HS-27A (cell line): ENCODE data around the gene XAGE5.
"Not testable (repeated sequence)": the region's sequence is repeated elsewhere in the genome, so short reads cannot be mapped to it uniquely, and the experiment has no call there.

Experiments
- DNase-seq: peaks from one replicate; pipeline ENCODE4 v3.0.0-alpha.2; 2012; ENCODE audit warnings: low read depth, missing footprints

Gene XAGE5, protein sequence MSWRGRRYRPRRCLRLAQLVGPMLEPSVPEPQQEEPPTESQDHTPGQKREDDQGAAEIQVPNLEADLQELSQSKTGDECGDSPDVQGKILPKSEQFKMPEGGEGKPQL

DNA sequence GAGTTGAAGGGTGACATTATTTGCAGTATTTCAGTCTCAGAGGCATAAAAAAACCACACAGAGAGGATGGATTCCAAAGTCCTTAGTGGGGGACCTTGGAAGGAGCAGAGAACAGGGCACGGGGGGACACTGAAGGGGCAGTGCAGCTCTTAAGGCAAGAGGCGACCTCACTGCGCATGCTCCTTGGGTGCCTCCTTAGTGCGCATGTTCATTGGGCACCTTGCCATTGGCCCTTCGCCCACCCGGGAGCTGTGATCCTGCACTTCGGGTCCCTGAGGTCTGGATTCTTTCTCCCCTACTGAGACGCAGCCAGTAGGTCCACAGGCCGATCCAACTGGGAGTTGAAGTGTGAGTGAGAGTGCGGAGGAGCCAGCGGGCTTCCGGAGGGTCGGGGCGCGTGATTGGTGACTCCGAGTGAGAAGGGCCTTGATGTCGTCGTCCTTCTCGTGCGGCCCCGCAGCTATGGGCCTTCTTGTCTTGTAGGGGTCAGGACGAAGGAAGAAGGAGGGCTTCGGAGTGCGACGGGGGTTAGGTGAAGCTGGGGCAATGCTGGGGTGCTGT is at the start of gene XAGE5:
Gene XAGE5 (plus strand): TSS at position 223 of the 561 bp plus-strand sequence. CDS start 1,280 bp downstream, outside the sequence.
- no peak for DNase-seq

GRCh38 chrX:52765983-52766382 is 45.1 kb upstream of the XAGE5 start:
- DNase-seq, result not testable (repeated sequence)

- not testable (repeated sequence) for DNase-seq
These were observed 37.6 kb upstream of the XAGE5 start for GRCh38 chrX:52773504-52773903.

DNA sequence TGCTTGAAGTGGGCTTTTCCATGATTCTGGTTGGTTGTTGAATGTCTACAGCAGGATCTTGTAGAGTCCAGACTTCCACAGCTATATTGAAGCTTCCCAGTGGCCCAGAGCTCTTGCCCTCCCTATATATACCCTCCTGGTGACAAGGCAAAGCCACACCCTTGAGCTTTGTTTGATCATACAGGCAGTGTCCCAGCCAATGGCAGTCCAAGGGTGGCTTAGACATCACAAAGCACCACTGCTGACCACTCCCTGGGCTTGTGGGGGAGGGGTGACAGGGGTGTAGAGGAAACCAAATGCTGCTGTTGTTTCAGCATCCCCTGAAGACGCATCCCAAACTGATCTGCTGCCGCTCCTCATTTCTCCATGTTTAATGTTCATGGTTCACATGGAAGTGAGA is 13.8 kb upstream of the XAGE5 start, which contains the start of gene SPANXN5:
Gene SPANXN5 (minus strand): TSS at position 101 of the 400 bp plus-strand sequence. CDS start 79 bp downstream, at position 22.
- DNase-seq, result not testable (repeated sequence)

DNA sequence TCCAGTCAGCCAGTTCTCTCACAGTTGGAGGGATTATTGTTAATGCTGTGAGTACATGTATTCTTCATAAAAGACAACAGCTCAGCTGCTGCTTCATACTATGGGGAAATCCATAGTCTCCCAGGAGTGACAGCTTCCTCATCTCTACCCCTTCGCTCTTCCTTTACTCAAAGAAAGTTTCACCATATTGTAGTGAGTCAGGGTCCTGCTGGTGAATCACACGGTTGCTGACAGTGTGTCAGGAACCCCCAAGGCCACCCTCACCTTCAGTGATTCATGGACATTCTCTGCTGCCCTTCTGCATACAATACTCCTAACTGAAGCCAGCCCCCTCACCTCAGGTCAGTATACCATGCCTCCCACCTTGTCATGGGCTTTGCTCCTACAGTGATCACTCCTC is 6.2 kb upstream of the XAGE5 start:
- DNase-seq, result not testable (repeated sequence)

- DNase-seq, result no peak
These were observed 8.7 kb downstream of the XAGE5 start for GRCh38 chrX:52819788-52820187.

- no peak for DNase-seq
These were observed 10.1 kb downstream of the XAGE5 start for GRCh38 chrX:52821079-52821760.

GRCh38 chrX:52824608-52825007 is 13.5 kb downstream of the XAGE5 start:
- DNase-seq, result no peak

DNA sequence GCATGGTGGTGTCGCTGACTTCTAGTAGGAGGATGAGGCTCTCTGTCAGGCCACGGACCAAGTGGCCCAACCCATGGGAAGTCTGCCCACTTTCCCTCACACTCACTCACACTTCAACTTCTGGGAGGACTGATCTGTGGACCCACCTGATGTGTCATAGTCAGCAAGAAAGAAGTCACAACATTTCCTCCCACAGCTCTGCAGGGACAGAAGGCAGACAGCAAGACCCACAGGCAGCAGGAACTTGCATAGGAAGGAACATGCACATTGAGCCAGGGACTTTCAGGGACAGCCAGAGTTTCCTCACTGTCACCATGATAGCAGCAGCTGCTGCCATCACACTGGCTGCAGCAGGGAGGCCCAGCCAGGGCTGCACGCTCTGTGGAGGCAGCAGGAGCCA is 19.5 kb downstream of the XAGE5 start:
- no peak for DNase-seq

- no peak for DNase-seq
These were observed 28.1 kb downstream of the XAGE5 start for GRCh38 chrX:52839137-52839536.

- DNase-seq, result not testable (repeated sequence)
These were observed 32.5 kb downstream of the XAGE5 start for GRCh38 chrX:52843619-52844018.

DNA sequence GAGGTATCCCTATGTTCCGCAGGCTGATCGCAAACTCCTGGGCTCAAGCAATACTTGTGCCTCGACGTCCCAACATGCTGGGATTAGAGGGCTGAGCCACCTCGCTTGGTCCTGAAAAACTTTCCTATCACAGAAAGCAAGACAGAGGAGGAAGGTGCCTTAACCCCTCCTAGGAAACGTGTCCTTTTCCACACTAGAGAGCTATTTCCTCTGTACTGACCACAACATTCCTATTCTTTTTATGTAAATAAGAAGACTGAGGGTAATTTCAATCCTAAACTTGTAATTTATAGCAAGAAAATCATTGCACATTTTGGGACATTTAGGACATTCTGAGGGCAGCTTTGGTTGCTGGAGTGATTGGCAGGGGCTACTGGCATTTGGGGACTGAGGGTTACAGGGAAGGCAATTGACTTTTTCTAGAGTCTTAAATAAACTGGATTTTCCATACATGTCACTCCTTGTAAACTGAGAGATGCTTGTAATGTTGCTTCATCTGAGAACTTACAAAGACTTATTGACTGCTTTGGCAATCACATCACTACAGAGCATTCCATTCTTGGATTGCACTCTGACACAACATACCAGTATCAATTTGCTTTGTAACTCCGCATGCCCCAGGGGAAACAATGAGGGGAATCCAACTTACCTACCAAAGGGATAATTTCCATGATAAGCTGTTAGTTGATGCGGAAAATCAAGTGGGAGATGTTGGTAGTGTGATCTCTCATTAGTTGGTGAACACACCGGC is 41.2 kb downstream of the XAGE5 start:
- peak; percentile 20 for DNase-seq

GRCh38 chrX:52856991-52857525 is 46.0 kb downstream of the XAGE5 start:
- DNase-seq, result not testable (repeated sequence)

DNA sequence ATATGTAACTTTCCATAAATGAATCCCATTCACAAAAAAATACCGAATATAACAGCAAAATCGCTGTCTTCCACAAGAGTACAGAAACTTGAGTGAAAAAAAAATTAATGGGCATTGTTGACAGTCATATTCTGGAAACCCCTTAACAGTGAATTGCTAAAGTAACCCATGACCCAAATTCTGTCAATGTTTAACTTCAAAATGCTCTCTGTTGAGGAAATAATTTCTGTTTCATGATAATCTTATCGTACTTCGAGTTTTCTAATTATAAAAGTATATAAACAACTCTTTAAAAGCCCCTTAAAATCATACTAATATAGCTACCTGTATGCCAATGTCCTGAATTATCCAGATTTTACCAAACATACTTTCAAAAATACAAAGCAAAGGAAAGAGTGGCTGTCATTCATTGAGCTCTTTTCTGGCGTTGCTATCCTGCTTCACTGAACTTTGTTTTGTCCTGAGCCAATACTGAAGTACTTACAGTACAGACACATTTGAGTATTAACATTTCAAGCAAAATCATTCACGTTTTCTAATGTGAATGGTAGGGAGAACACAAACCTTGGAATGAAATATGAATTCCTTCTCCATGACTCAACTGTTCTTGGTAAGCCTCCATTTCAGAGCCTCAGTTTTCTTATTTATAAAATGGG is 54.4 kb downstream of the XAGE5 start:
- no peak for DNase-seq
